BJ (cell line): ENCODE data around the gene VEGFC. TPM values are rescaled to one million over a fixed set of nuclear protein-coding genes. Genes with fewer than 3 reads are reported as not detected.
A peak's percentile ranks its signal among the peaks of the same experiment; 100 is the strongest.

Experiments used
- CTCF ChIA-PET: fragments of 350-600 bp; formaldehyde crosslinking; extraction: SDS; loops from one replicate; lab custom pipeline; 2021; ENCODE audit warnings: antibody characterized with exemption, inconsistent platforms; lab: Yijun Ruan, JAX
- POLR2A ChIA-PET: fragments of 300-600 bp; sonication (Branson Sonifier 250); formaldehyde crosslinking; extraction: SDS; loops from one replicate; lab custom pipeline; 2021; ENCODE audit warnings: antibody characterized with exemption; lab: Charles Lee
- DNase-seq: peaks from one replicate; pipeline ENCODE4 v3.0.0-alpha.2; 2011; ENCODE audit warnings: low read depth
- H3K27me3 ChIP-seq: 2 replicates; pipeline ENCODE4 v1.6.0; 2011; ENCODE audit warnings: low read length; ENCODE audit not compliant: control insufficient read depth, insufficient read depth
- H3K36me3 ChIP-seq: 2 replicates; pipeline ENCODE4 v1.5.1; 2011; ENCODE audit warnings: low read length; ENCODE audit not compliant: control insufficient read depth, insufficient read depth
- H3K4me3 ChIP-seq: 2 replicates; pipeline ENCODE4 v1.5.1; 2011; ENCODE audit warnings: low read depth, mild to moderate bottlenecking, control low read depth, low read length
- CTCF ChIP-seq: IDR thresholded peaks from 2 replicates; pipeline ENCODE4 v1.5.1; 2011; ENCODE audit warnings: low read depth, mild to moderate bottlenecking, control low read depth, inconsistent platforms, low read length, moderate library complexity; ENCODE audit not compliant: insufficient read depth
- polyA plus RNA-seq: library from polyadenylated mRNA; depleted of rRNA; stranded (reverse); fragments of >200 nt; gene quantifications from 2 replicates; pipeline ENCODE4 v1.2.3, GENCODE V29; 2011

Gene VEGFC
- polyA plus RNA-seq, 1 experiment: 47.7 TPM

- TF ChIP-seq CTCF: no peak
- 0 out of 2 replicates have a peak, but pooled peaks cover 1% of the 10 kb centered on the region for H3K36me3 ChIP-seq
- no peak for DNase-seq
- no peaks in the 10 kb centered on the region for H3K27me3 ChIP-seq
- POLR2A ChIA-PET: interaction anchor here (0.6 kb wide), 2 partner anchors 79 to 390 kb away, joined by 3 to 4 read pairs; no protein-coding TSS in a partner anchor
- CTCF ChIA-PET: no interaction called here
- no peak overlapping the region for H3K4me3 ChIP-seq
Measured at GRCh38 chr4:176675810-176676209, 116.9 kb downstream of the VEGFC start.

GRCh38 chr4:176671532-176671931 lies 121.2 kb downstream of the VEGFC start:
- TF ChIP-seq CTCF: no peak
- 0 out of 2 replicates have a peak, but pooled peaks cover 2% of the 10 kb centered on the region for H3K36me3 ChIP-seq
- CTCF ChIA-PET: interaction anchor here (0.5 kb wide), 1 partner anchor 70 kb away, joined by 3 read pairs; no protein-coding TSS in a partner anchor
- POLR2A ChIA-PET: no interaction called here
- H3K4me3 ChIP-seq: no peak overlapping the region
- H3K27me3 ChIP-seq: no peaks in the 10 kb centered on the region
- no peak for DNase-seq

- POLR2A ChIA-PET: no interaction called here
- CTCF ChIA-PET: interaction anchor here (1.2 kb wide), 1 partner anchor 10 kb away, joined by 3 read pairs; no protein-coding TSS in a partner anchor
- Histone ChIP-seq H3K27me3 (no peaks in the 10 kb centered on the region), H3K36me3 (peaks cover 4% of the 10 kb centered on the region; the same call in 1 of the 2 replicates), H3K4me3 (no peak overlapping the region)
- no peak for TF ChIP-seq CTCF
- no peak for DNase-seq
Measured at GRCh38 chr4:176668324-176668723, 124.4 kb downstream of the VEGFC start.

- no peak for TF ChIP-seq CTCF
- ChIA-PET CTCF (no interaction called here), POLR2A (no interaction called here)
- Histone ChIP-seq H3K36me3 (peaks cover 2% of the 10 kb centered on the region; the same call in 1 of the 2 replicates), H3K4me3 (no peak overlapping the region), H3K27me3 (no peaks in the 10 kb centered on the region)
- DNase-seq: no peak
Measured at GRCh38 chr4:176664964-176665363, 127.8 kb downstream of the VEGFC start.

GRCh38 chr4:176660561-176660960 lies 132.2 kb downstream of the VEGFC start:
- CTCF ChIA-PET: interaction anchor here (1.0 kb wide), 1 partner anchor 9 kb away, joined by 4 read pairs; no protein-coding TSS in a partner anchor
- POLR2A ChIA-PET: no interaction called here
- DNase-seq: no peak
- Histone ChIP-seq H3K27me3 (no peaks in the 10 kb centered on the region), H3K36me3 (peaks cover 2% of the 10 kb centered on the region; the same call in 1 of the 2 replicates), H3K4me3 (no peak overlapping the region)
- 0 out of 2 replicates have a peak, but pooled peaks have one; percentile 22 for TF ChIP-seq CTCF
